ENCODE measurements around the gene TFF2. TPM values are rescaled to one million over a fixed set of nuclear protein-coding genes. Genes with fewer than 3 reads are reported as not detected.

Gene TFF2
- total RNA-seq, 2 experiments from 2014 or later = not detected

GRCh38 chr21:42310411-42311001 is 40.3 kb downstream of the TFF2 start:
- Mint-ChIP-seq H3K4me3 (no peak overlapping the region), H3K9me3 (no peaks in the 10 kb centered on the region), H3K36me3 (ENCODE audit: low read depth) (no peaks in the 10 kb centered on the region), H3K27me3 (ENCODE audit: low read depth) (peaks cover 2% of the 10 kb centered on the region), H3K27ac (no peak overlapping the region), H3K4me1 (ENCODE audit: low read depth) (peaks cover 3% of the 10 kb centered on the region)
- no peak for DNase-seq
- intact Hi-C loops (cut with micrococcal nuclease) = loop anchor here (1.0 kb wide), 1 partner anchor 71 kb away; no protein-coding TSS in a partner anchor
- CTCF ChIA-PET = interaction anchor here (0.6 to 3.1 kb wide), 31 partner anchors 11 to 226 kb away, joined by 3 to 18 read pairs (median 4); no protein-coding TSS in a partner anchor

GRCh38 chr21:42309753-42310213 is 41.0 kb downstream of the TFF2 start:
- no peak overlapping the region for H3K27ac Mint-ChIP-seq
- CTCF ChIA-PET = interaction anchor here (0.5 to 3.1 kb wide), 33 partner anchors 10 to 227 kb away, joined by 3 to 18 read pairs (median 4); no protein-coding TSS in a partner anchor
- intact Hi-C loops (cut with micrococcal nuclease) = loop anchor here (1.0 to 5.0 kb wide), 3 partner anchors 72 to 523 kb away; no protein-coding TSS in a partner anchor
- H3K27me3 Mint-ChIP-seq (ENCODE audit: low read depth) = peaks cover 2% of the 10 kb centered on the region
- H3K36me3 Mint-ChIP-seq (ENCODE audit: low read depth) = no peaks in the 10 kb centered on the region
- H3K9me3 Mint-ChIP-seq = no peaks in the 10 kb centered on the region
- peaks cover 3% of the 10 kb centered on the region for H3K4me1 Mint-ChIP-seq (ENCODE audit: low read depth)
- H3K4me3 Mint-ChIP-seq = no peak overlapping the region
- peak; percentile 86 for DNase-seq

GRCh38 chr21:42308914-42309752 is 41.7 kb downstream of the TFF2 start:
- DNase-seq = no peak
- H3K4me3 Mint-ChIP-seq = no peak overlapping the region
- H3K27me3 Mint-ChIP-seq (ENCODE audit: low read depth) = peaks cover 2% of the 10 kb centered on the region
- peaks cover 3% of the 10 kb centered on the region for H3K4me1 Mint-ChIP-seq (ENCODE audit: low read depth)
- CTCF ChIA-PET = interaction anchor here (0.5 to 3.1 kb wide), 25 partner anchors 9 to 228 kb away, joined by 3 to 18 read pairs (median 4); no protein-coding TSS in a partner anchor
- H3K9me3 Mint-ChIP-seq = no peaks in the 10 kb centered on the region
- no peaks in the 10 kb centered on the region for H3K36me3 Mint-ChIP-seq (ENCODE audit: low read depth)
- intact Hi-C loops (cut with micrococcal nuclease) = loop anchor here (1.0 to 5.0 kb wide), 2 partner anchors 141 to 523 kb away; no protein-coding TSS in a partner anchor
- H3K27ac Mint-ChIP-seq = no peak overlapping the region

GRCh38 chr21:42308161-42308913 is 42.5 kb downstream of the TFF2 start:
- Mint-ChIP-seq H3K27ac (no peak overlapping the region), H3K4me3 (no peak overlapping the region), H3K27me3 (ENCODE audit: low read depth) (peaks cover 2% of the 10 kb centered on the region), H3K4me1 (ENCODE audit: low read depth) (peaks cover 3% of the 10 kb centered on the region), H3K9me3 (no peaks in the 10 kb centered on the region), H3K36me3 (ENCODE audit: low read depth) (no peaks in the 10 kb centered on the region)
- CTCF ChIA-PET = interaction anchor here (1.0 to 3.1 kb wide), 5 partner anchors 18 to 228 kb away, joined by 3 to 12 read pairs (median 3); no protein-coding TSS in a partner anchor
- intact Hi-C loops (cut with micrococcal nuclease) = loop anchor here (5.0 kb wide), 1 partner anchor 524 kb away; no protein-coding TSS in a partner anchor
- no peak for DNase-seq

GRCh38 chr21:42307106-42307505 is 43.7 kb downstream of the TFF2 start:
- intact Hi-C loops (cut with micrococcal nuclease) = loop anchor here (5.0 kb wide), 1 partner anchor 525 kb away; no protein-coding TSS in a partner anchor
- CTCF ChIA-PET = interaction anchor here (0.6 kb wide), 2 partner anchors 143 to 229 kb away, joined by 4 to 5 read pairs; no protein-coding TSS in a partner anchor
- DNase-seq = no peak
- no peaks in the 10 kb centered on the region for H3K36me3 Mint-ChIP-seq (ENCODE audit: low read depth)
- no peak overlapping the region for H3K4me3 Mint-ChIP-seq
- H3K27me3 Mint-ChIP-seq (ENCODE audit: low read depth) = peaks cover 2% of the 10 kb centered on the region
- H3K4me1 Mint-ChIP-seq (ENCODE audit: low read depth) = peaks cover 3% of the 10 kb centered on the region
- H3K9me3 Mint-ChIP-seq = no peaks in the 10 kb centered on the region
- H3K27ac Mint-ChIP-seq = no peak overlapping the region

- no peak overlapping the region for H3K4me3 Mint-ChIP-seq
- no peak for DNase-seq
- peaks cover 2% of the 10 kb centered on the region for H3K27me3 Mint-ChIP-seq (ENCODE audit: low read depth)
- no peaks in the 10 kb centered on the region for H3K9me3 Mint-ChIP-seq
- peaks cover 3% of the 10 kb centered on the region for H3K4me1 Mint-ChIP-seq (ENCODE audit: low read depth)
- CTCF ChIA-PET = interaction anchor here (0.6 kb wide), 1 partner anchor 228 kb away, joined by 5 read pairs; no protein-coding TSS in a partner anchor
- H3K27ac Mint-ChIP-seq = no peak overlapping the region
- no peaks in the 10 kb centered on the region for H3K36me3 Mint-ChIP-seq (ENCODE audit: low read depth)
- intact Hi-C loops (cut with micrococcal nuclease) = loop anchor here (5.0 kb wide), 1 partner anchor 526 kb away; no protein-coding TSS in a partner anchor
These were observed 44.3 kb downstream of the TFF2 start for GRCh38 chr21:42306366-42307035.

- H3K27me3 Mint-ChIP-seq (ENCODE audit: low read depth) = peaks cover 2% of the 10 kb centered on the region
- intact Hi-C loops (cut with micrococcal nuclease) = loop anchor here (5.0 kb wide), 1 partner anchor 527 kb away; no protein-coding TSS in a partner anchor
These were observed 45.1 kb downstream of the TFF2 start for GRCh38 chr21:42305707-42306147.

GRCh38 chr21:42304556-42305454 is 46.0 kb downstream of the TFF2 start:
- H3K36me3 Mint-ChIP-seq (ENCODE audit: low read depth) = no peaks in the 10 kb centered on the region
- H3K4me1 Mint-ChIP-seq (ENCODE audit: low read depth) = peaks cover 3% of the 10 kb centered on the region
- no peaks in the 10 kb centered on the region for H3K9me3 Mint-ChIP-seq
- intact Hi-C loops (cut with micrococcal nuclease) = loop anchor here (5.0 kb wide), 1 partner anchor 527 kb away; no protein-coding TSS in a partner anchor
- peaks cover 2% of the 10 kb centered on the region for H3K27me3 Mint-ChIP-seq (ENCODE audit: low read depth)
- CTCF ChIA-PET = no interaction called here
- H3K27ac Mint-ChIP-seq = no peak overlapping the region
- H3K4me3 Mint-ChIP-seq = no peak overlapping the region
- no peak for DNase-seq

More at GRCh38 chr21:42305707-42306147, 45.1 kb downstream of the TFF2 start:
- CTCF ChIA-PET = interaction anchor here (0.7 kb wide), 1 partner anchor 66 kb away, joined by 3 read pairs; no protein-coding TSS in a partner anchor
- H3K36me3 Mint-ChIP-seq (ENCODE audit: low read depth) = no peaks in the 10 kb centered on the region
- H3K4me3 Mint-ChIP-seq = no peak overlapping the region
- DNase-seq = no peak
- peaks cover 3% of the 10 kb centered on the region for H3K4me1 Mint-ChIP-seq (ENCODE audit: low read depth)
- H3K9me3 Mint-ChIP-seq = no peaks in the 10 kb centered on the region
- no peak overlapping the region for H3K27ac Mint-ChIP-seq

- Mint-ChIP-seq H3K27me3 (ENCODE audit: low read depth) (peaks cover 2% of the 10 kb centered on the region), H3K36me3 (ENCODE audit: low read depth) (no peaks in the 10 kb centered on the region), H3K9me3 (no peaks in the 10 kb centered on the region), H3K4me3 (no peak overlapping the region), H3K4me1 (ENCODE audit: low read depth) (peaks cover 8% of the 10 kb centered on the region), H3K27ac (no peak overlapping the region)
- DNase-seq = no peak
- intact Hi-C loops (cut with micrococcal nuclease) = no loop called here
- CTCF ChIA-PET = interaction anchor here (0.6 kb wide), 1 partner anchor 65 kb away, joined by 3 read pairs; no protein-coding TSS in a partner anchor
These were observed 47.4 kb downstream of the TFF2 start for GRCh38 chr21:42303443-42303842.

GRCh38 chr21:42302794-42303193 is 48.0 kb downstream of the TFF2 start:
- no peaks in the 10 kb centered on the region for H3K9me3 Mint-ChIP-seq
- CTCF ChIA-PET = no interaction called here
- peaks cover 8% of the 10 kb centered on the region for H3K4me1 Mint-ChIP-seq (ENCODE audit: low read depth)
- H3K4me3 Mint-ChIP-seq = no peak overlapping the region
- H3K27me3 Mint-ChIP-seq (ENCODE audit: low read depth) = peaks cover 2% of the 10 kb centered on the region
- intact Hi-C loops (cut with micrococcal nuclease) = no loop called here
- no peaks in the 10 kb centered on the region for H3K36me3 Mint-ChIP-seq (ENCODE audit: low read depth)
- H3K27ac Mint-ChIP-seq = no peak overlapping the region
- DNase-seq = no peak

Data from activated naive CD4-positive, alpha-beta T cell treated with anti-CD3 and anti-CD28 coated beads for 36 hours (primary cell).